Measurements from ENCODE around the gene TMPRSS6. TPM values are rescaled to one million over a fixed set of nuclear protein-coding genes. Genes with fewer than 3 reads are reported as not detected.

The TMPRSS6 gene
- total and polyA plus RNA-seq, 2 of the 13 experiments (the other 11 are each of a cell fraction or from before 2014, with no cell fraction given), result 4.2 to 4.8 TPM

DNA sequence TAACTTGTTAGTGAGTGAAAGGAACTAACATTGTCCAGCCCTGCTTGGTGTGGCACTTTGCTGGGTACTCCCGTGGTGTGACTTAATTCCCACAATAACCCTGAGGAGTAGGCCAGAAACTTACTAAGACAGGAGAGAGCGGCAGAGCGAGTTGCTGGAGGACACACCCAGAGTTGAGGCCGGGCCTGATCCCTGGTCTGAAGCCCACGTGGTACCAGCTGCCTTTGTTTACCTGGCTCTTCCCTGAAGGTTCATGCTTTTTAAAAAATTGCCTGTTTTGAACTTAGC is 89.4 kb downstream of the TMPRSS6 start (continued):
- TF ChIP-seq, protein P1, sequence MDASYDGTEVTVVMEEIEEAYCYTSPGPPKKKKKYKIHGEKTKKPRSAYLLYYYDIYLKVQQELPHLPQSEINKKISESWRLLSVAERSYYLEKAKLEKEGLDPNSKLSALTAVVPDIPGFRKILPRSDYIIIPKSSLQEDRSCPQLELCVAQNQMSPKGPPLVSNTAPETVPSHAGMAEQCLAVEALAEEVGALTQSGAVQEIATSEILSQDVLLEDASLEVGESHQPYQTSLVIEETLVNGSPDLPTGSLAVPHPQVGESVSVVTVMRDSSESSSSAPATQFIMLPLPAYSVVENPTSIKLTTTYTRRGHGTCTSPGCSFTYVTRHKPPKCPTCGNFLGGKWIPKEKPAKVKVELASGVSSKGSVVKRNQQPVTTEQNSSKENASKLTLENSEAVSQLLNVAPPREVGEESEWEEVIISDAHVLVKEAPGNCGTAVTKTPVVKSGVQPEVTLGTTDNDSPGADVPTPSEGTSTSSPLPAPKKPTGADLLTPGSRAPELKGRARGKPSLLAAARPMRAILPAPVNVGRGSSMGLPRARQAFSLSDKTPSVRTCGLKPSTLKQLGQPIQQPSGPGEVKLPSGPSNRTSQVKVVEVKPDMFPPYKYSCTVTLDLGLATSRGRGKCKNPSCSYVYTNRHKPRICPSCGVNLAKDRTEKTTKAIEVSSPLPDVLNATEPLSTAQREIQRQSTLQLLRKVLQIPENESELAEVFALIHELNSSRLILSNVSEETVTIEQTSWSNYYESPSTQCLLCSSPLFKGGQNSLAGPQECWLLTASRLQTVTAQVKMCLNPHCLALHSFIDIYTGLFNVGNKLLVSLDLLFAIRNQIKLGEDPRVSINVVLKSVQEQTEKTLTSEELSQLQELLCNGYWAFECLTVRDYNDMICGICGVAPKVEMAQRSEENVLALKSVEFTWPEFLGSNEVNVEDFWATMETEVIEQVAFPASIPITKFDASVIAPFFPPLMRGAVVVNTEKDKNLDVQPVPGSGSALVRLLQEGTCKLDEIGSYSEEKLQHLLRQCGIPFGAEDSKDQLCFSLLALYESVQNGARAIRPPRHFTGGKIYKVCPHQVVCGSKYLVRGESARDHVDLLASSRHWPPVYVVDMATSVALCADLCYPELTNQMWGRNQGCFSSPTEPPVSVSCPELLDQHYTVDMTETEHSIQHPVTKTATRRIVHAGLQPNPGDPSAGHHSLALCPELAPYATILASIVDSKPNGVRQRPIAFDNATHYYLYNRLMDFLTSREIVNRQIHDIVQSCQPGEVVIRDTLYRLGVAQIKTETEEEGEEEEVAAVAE (CRISPR knock-in tag; IDR thresholded peaks at IDR 0.05; ENCODE audit: borderline replicate concordance), result no peak
- TF ChIP-seq, protein P2, sequence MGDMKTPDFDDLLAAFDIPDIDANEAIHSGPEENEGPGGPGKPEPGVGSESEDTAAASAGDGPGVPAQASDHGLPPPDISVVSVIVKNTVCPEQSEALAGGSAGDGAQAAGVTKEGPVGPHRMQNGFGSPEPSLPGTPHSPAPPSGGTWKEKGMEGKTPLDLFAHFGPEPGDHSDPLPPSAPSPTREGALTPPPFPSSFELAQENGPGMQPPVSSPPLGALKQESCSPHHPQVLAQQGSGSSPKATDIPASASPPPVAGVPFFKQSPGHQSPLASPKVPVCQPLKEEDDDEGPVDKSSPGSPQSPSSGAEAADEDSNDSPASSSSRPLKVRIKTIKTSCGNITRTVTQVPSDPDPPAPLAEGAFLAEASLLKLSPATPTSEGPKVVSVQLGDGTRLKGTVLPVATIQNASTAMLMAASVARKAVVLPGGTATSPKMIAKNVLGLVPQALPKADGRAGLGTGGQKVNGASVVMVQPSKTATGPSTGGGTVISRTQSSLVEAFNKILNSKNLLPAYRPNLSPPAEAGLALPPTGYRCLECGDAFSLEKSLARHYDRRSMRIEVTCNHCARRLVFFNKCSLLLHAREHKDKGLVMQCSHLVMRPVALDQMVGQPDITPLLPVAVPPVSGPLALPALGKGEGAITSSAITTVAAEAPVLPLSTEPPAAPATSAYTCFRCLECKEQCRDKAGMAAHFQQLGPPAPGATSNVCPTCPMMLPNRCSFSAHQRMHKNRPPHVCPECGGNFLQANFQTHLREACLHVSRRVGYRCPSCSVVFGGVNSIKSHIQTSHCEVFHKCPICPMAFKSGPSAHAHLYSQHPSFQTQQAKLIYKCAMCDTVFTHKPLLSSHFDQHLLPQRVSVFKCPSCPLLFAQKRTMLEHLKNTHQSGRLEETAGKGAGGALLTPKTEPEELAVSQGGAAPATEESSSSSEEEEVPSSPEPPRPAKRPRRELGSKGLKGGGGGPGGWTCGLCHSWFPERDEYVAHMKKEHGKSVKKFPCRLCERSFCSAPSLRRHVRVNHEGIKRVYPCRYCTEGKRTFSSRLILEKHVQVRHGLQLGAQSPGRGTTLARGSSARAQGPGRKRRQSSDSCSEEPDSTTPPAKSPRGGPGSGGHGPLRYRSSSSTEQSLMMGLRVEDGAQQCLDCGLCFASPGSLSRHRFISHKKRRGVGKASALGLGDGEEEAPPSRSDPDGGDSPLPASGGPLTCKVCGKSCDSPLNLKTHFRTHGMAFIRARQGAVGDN (CRISPR knock-in tag; IDR thresholded peaks at IDR 0.05), result peak; percentile 62; the same call in 1 of the 2 replicates
- TF ChIP-seq SETDB1 (CRISPR knock-in tag; IDR thresholded peaks at IDR 0.05; ENCODE audit: borderline replicate concordance) (no peak), ZNF577 (CRISPR knock-in tag; IDR thresholded peaks at IDR 0.05; ENCODE audit: borderline replicate concordance, low read depth) (no peak), CC2D1A (CRISPR knock-in tag; IDR thresholded peaks at IDR 0.05) (no peak), MIER2 (CRISPR knock-in tag; IDR thresholded peaks at IDR 0.05) (no peak)
- TF ChIP-seq, protein P3, sequence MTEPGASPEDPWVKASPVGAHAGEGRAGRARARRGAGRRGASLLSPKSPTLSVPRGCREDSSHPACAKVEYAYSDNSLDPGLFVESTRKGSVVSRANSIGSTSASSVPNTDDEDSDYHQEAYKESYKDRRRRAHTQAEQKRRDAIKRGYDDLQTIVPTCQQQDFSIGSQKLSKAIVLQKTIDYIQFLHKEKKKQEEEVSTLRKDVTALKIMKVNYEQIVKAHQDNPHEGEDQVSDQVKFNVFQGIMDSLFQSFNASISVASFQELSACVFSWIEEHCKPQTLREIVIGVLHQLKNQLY (CRISPR knock-in tag; IDR thresholded peaks at IDR 0.05), result no peak
